GM21423 (cell line): ENCODE results near the gene SAC3D1.

Source experiments
- ATAC-seq: cut with Tn5 transposase; IDR thresholded peaks from one replicate; pipeline ENCODE4 v1.9.1; 2021; ENCODE audit warnings: mild to moderate bottlenecking, moderate library complexity; ENCODE audit not compliant: unreplicated experiment

The SAC3D1 gene

DNA sequence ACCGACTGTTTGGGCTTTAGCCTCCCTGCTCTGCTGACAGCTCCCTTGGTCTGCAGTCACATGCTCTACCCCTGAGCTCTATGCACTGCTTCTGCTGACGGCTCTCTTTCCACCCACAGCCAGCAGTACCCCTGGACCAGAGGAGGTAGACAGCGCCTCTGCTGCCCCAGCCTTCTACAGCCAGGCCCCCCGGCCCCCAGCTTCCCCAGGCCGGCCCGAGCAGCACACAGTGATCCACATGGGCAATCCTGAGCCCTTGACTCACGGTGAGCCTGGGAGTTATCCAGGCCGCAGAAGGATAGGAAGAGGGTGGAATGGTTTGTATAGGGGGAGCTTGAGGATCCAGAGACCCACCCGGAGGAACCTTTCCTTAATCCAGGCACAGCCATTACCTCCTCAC lies 45.8 kb downstream of the SAC3D1 start:
- ATAC-seq, result no peak

DNA sequence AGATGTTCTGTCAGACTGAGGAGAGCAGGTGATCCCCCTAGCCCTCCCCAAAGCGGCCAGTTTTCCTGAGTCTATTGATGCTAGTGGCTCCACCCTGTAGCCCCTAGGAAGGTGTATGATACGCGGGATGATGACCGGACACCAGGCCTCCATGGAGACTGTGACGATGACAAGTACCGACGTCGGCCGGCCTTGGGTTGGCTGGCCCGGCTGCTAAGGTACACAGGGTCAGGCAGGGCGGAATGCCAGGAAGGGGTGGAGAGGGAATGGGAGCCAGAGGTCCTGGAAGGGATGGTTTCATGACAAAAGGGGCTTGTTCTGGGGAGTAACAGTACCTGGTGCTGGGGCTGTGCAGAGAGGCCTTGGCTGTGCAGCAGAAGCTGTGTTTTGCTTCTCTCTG lies 46.2 kb downstream of the SAC3D1 start:
- ATAC-seq, result no peak

DNA sequence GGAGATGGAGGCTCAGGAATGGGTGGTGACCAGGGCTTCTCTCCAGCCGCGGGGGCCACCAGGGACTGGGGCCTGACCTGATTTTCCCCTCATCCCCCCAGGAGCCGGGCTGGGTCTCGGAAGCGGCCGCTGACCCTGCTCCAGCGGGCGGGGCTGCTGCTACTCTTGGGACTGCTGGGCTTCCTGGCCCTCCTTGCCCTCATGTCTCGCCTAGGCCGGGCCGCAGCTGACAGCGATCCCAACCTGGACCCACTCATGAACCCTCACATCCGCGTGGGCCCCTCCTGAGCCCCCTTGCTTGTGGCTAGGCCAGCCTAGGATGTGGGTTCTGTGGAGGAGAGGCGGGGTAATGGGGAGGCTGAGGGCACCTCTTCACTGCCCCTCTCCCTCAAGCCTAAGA lies 46.8 kb downstream of the SAC3D1 start:
- ATAC-seq, result no peak

DNA sequence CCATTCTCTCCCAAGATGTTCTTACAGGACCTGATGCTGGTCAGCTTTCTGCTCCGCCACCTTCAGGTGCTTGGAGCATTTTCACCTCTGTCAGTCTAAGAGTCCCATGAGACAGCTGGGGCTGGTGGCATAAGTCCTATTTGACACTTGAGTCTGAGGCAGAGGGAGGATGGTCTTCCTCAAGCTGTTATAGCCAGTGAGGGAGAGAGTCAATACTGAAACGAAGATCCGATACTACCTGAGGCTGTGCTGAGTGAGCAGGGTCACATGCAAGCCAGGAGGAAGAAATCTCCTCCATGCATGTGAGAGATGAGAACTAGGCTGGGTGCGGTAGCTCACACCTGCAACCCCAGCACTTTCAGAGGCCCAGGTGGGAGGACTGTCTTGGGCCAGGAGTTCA lies 48.6 kb downstream of the SAC3D1 start:
- ATAC-seq, result no peak

DNA sequence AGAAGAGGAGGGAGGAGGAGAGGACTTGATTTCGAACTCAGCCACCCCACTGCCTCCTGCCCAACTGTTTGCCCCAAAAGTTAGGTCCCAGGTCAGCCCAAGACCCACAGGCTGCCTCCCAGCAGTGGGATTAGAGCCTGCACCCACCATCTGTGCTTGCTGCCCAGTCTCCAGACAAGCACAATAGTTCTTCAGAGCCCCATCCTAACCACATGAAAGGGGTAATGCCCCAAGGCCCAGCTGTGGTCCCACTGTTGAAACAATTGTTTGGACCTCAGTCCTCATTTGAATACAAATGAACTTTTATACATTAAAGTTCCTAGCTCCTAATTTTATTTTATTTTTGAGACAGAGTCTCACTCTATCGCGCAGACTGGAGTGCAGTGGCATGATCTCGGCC lies 49.6 kb downstream of the SAC3D1 start:
- no peak for ATAC-seq
